Left renal pelvis (tissue), 4 donors: ENCODE measurements around the gene INTS3. TPM values are rescaled to one million over a fixed set of nuclear protein-coding genes. Genes with fewer than 3 reads are reported as not detected.
"Not testable (repeated sequence)": the region's sequence is repeated elsewhere in the genome, so short reads cannot be mapped to it uniquely, and the experiment has no call there.

ENCODE experiments used
- DNase-seq, 4 donors: peaks; one replicate each; pipeline ENCODE4 v3.0.0-alpha.2; 2013; ENCODE audit warnings: low read depth in 4 of 4, low spot score in 3 of 4
- polyA plus RNA-seq, 4 donors: library from polyadenylated mRNA; unstranded; fragments of 120-200 nt; gene quantifications; one replicate each; pipeline ENCODE4 v1.2.1, GENCODE V29; 2013; ENCODE audit not compliant: insufficient read length in 4 of 4

INTS3 gene
- polyA plus RNA-seq, 4 donors = 71.4 to 144 (median 105) TPM

- DNase-seq = no peak
Measured at GRCh38 chr1:153698923-153699714, 28.7 kb upstream of the INTS3 start.

DNA sequence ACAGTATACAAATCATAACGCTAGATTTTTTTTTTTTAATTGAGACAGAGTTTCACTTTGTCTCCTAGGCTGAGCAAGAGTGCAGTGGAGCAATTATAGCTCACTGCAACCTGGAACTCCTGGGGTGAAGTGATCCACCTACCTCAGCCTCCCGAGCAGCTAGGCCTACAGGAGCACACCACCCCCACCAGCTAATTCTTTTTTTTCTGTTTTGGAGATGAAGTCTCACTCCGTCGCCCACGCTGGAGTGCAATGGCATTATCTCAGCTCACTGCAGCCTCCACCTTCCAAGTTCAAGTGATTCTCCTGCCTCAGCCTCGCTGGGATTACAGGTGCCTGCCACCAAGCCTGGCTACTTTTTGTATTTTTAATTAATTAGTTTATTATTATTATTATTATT lies 28.1 kb upstream of the INTS3 start:
- DNase-seq = no peak

GRCh38 chr1:153705484-153705883 lies 22.4 kb upstream of the INTS3 start:
- no peak for DNase-seq

DNA sequence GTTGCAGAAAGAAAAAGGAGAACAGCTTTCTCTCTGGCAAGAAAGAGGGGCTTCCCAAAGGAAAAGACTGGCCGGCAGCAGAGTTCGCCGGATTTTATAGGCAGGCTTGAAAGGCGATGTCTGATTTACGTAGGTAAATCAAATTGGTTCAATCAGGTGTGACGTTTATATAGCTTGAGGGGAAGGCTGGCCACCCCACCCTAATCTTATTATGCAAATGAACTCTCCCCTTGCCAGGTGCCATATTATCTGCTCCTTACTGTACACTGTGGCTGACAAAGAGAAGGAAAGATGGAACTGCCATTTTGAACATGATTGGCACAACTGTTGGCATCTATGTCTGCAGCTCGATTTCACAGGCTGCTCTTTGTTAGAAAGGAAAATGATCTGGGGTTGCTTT lies 16.8 kb upstream of the INTS3 start:
- no peak for DNase-seq

- DNase-seq = not testable (repeated sequence)
Measured at GRCh38 chr1:153716211-153716610, 11.6 kb upstream of the INTS3 start.

DNA sequence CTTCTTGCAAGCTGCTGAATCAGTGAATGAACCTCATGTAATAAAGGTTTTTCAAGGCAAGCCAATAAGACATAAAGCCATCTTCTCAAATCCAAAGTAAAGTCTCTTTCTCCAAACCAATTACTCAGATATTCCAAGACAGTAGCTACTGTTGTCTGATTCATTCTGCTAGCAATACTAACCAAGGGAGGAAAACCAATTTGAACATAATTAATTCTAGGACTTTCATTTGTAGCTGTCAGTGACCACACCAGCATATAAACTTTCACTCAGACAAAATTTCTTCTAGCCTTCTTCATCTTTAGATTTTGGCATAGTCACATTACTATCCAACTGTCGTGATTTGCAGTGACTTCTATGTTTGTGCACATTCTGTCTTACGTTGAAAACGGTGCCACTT lies 10.5 kb upstream of the INTS3 start:
- no peak for DNase-seq

DNA sequence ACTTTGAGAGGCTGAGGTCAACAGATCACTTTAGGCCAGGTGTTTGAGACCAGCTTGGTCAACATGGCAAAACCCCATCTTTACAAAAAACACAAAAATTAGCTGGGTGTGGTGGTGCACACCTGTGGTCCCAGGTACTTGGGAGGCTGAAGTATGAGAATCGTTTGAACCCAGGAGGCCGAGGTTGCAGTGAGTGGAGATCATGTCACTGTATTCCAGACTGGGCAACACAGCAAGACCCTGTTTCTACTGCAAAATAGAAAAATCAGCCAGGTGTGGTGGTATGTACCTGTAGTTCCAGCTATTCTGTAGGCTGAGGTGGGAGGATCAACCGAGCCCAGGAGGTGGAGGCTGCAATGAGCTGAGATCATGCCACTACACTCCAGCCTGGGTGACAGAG lies 4.2 kb upstream of the INTS3 start:
- DNase-seq = no peak

DNA sequence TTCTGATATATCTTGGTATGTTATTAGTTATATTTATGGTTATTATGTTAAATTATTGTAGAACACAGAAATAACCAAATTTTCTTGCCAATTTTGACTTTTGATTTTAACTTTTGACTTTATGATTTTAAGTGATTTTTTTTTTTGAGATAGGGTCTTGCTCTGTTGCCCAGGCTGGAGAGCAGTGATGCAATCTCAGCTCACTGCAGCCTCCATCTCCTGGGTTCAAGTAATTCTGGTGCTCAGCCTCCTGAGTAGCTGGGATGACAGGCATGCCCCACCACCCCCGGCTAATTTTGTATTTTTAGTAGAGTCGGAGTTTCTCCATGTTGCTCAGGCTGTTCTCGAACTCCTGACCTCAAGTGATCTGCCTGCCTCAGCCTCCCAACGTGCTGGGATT lies 3.2 kb upstream of the INTS3 start:
- DNase-seq = not testable (repeated sequence)

GRCh38 chr1:153728305-153729066 lies 636 bp downstream of the INTS3 start:
- no peak for DNase-seq

DNA sequence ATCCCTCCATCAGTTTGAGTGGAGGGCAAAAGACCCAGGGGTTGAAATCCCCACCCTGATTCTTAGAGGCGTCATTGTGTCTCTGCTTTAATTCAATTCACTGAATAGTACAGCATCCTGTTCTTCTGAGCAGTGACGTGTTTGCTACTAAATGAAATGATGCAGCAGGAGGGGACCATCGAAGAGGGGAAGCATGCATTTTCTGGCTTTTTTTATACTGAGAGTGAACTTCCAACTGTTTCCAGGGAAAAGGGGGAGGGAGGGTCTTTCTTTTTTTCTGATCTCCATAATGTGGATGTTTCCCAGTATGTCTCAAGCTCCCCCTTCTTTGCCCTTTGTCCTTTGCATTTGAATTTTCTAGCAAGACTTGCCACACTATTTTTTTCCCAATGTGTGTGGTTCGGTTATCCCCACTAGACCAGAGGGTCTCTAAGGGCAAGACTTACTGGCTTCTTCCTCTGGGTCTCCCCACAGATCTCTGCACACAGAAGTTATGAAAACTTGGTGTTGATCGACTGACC lies 2.7 kb downstream of the INTS3 start:
- no peak for DNase-seq

GRCh38 chr1:153733970-153734369 lies 6.1 kb downstream of the INTS3 start:
- no peak for DNase-seq

DNA sequence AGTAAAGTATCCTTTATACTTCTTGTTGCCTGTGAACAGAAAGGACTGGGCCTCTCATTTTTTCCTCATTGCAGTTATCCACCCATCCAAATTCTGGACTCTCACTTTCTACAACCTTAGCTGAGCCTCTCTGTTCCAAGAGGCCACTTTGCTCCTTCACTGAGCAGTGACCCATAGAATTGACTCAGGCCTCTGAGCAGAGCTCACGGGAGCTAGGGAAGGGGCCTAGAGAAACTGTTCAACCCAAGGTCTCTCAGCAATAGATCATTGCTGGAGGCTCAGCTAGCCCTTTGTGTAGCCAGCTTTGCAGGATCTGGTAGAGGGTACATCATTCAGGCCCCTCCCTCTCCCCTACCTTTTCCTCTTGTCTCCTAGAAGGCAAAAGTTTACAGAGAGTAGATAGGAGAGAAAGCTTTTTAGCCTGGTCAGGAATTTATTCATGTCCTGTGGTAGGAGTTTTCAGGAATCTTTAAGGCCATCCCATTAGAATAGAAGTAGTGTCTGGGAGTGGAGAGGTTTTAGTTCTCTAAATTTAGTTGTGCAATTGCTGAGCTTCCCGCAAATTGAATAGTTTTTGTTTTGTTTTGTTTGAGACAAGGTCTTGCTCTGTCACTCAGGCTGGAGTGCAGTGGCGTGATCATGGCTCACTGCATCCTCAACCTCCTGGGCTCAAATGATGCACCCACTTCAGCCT lies 6.7 kb downstream of the INTS3 start:
- no peak for DNase-seq

GRCh38 chr1:153735090-153735420 lies 7.2 kb downstream of the INTS3 start:
- no peak for DNase-seq

DNA sequence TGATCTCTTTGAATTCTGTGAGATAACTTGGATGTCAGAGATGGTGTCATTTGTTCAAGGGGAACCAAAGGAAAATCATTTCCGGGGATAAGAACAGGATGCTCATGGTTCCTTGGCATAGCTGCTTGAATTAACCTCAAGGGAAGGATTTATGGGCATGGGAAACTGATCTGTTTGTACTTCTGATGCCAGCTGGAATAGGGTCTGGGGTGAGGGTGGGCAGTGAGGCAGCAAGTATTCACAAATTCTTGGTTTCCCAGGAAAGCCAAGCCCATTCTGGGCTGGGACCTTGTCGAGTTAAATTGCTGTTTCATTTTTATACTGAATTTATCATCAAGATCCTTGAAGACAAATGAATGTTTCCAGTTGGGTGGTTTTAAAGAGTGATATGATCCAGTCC lies 14.1 kb downstream of the INTS3 start:
- DNase-seq = no peak

- no peak for DNase-seq
Measured at GRCh38 chr1:153742411-153743142, 14.7 kb downstream of the INTS3 start.

GRCh38 chr1:153745417-153745816 lies 17.6 kb downstream of the INTS3 start:
- no peak for DNase-seq

DNA sequence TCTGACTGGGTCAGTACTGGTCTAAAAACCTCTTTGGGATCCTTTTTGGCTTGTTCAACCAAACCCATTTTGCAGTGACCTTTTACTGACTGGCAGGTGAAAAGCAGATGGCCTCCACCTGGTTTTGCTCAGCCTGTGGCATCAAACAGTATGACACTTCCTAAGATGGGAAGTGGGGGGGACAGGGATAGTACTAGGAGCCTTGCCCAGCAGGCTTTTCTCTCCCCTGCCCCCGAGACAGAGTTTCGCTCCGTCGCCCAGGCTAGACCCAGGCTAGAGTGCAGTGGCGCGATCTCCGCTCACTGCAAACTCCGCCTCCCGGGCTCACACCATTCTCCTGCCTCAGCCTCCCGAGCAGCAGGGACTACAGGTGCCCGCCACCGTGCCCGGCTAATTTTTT lies 18.3 kb downstream of the INTS3 start:
- DNase-seq = no peak

GRCh38 chr1:153748903-153749302 lies 21.1 kb downstream of the INTS3 start:
- no peak for DNase-seq

GRCh38 chr1:153749408-153750005 lies 21.7 kb downstream of the INTS3 start:
- no peak for DNase-seq
